Fibroblast of lung (primary cell): ENCODE results near the gene ERICH6B. TPM values are rescaled to one million over a fixed set of nuclear protein-coding genes. Genes with fewer than 3 reads are reported as not detected.
"Not testable (repeated sequence)": the region's sequence is repeated elsewhere in the genome, so short reads cannot be mapped to it uniquely, and the experiment has no call there.

ENCODE experiments used
- DNase-seq, 2 donors: peaks; one replicate each; pipeline versions ENCODE4 v3.0.0 to v3.0.0-alpha.2; 2010; ENCODE audit warnings: low read depth in 2 of 2
- H2AFZ ChIP-seq: 2 replicates; pipeline ENCODE4 v1.5.1; 2012; ENCODE audit warnings: low read length, control low read depth, inconsistent platforms
- H3K27ac ChIP-seq: 2 replicates; pipeline ENCODE4 v1.5.1; 2011; ENCODE audit warnings: low read length, control low read depth; ENCODE audit not compliant: insufficient read depth
- H3K27me3 ChIP-seq: 2 replicates; pipeline ENCODE4 v1.5.1; 2011; ENCODE audit warnings: mild to moderate bottlenecking, low read length; ENCODE audit not compliant: control insufficient read depth, insufficient read depth
- H3K36me3 ChIP-seq: 2 replicates; pipeline ENCODE4 v1.5.1; 2011; ENCODE audit warnings: low read length; ENCODE audit not compliant: control insufficient read depth, insufficient read depth
- H3K4me1 ChIP-seq: 2 replicates; pipeline ENCODE4 v1.5.1; 2011; ENCODE audit warnings: low read length; ENCODE audit not compliant: control insufficient read depth, insufficient read depth; ENCODE audit errors: extremely low read depth
- H3K4me2 ChIP-seq: 2 replicates; pipeline ENCODE4 v1.5.1; 2011; ENCODE audit warnings: low read length, control low read depth; ENCODE audit not compliant: insufficient read depth; ENCODE audit errors: extremely low read depth
- H3K4me3 ChIP-seq, 4 experiments: fragments of 200-600 bp in 1 of 4; sonication (generic) in 1 of 4; replicated peaks in 1 of 4; 2 replicates each; pipeline ENCODE4 v1.5.1; 2011 to 2016; ENCODE audit warnings: low read length in 4 of 4, low read depth in 3 of 4, mild to moderate bottlenecking in 3 of 4, control low read depth in 2 of 4, inconsistent platforms in 1 of 4, mixed read lengths in 1 of 4; ENCODE audit not compliant: insufficient read depth in 1 of 4; ENCODE audit errors: control extremely low read depth in 1 of 4
- H3K79me2 ChIP-seq: 2 replicates; pipeline ENCODE4 v1.5.1; 2012; ENCODE audit warnings: mild to moderate bottlenecking, low read length, inconsistent platforms; ENCODE audit not compliant: control insufficient read depth, insufficient read depth
- H3K9ac ChIP-seq: 2 replicates; pipeline ENCODE4 v1.5.1; 2011; ENCODE audit warnings: mild to moderate bottlenecking, low read length, control low read depth; ENCODE audit not compliant: insufficient read depth
- H3K9me3 ChIP-seq: 2 replicates; pipeline ENCODE4 v1.5.1; 2012; ENCODE audit warnings: low read depth, low read length; ENCODE audit not compliant: control insufficient read depth, insufficient read depth
- H4K20me1 ChIP-seq: 2 replicates; pipeline ENCODE4 v1.5.1; 2011; ENCODE audit warnings: low read length; ENCODE audit not compliant: control insufficient read depth, insufficient read depth; ENCODE audit errors: extremely low read depth
- CTCF ChIP-seq, 2 donors: IDR thresholded peaks in 1 of 2; conservative IDR thresholded peaks in 1 of 2; 1 replicate in 1 of 2; 2 replicates in 1 of 2; pipeline ENCODE4 v1.5.1; 2011 to 2012; ENCODE audit warnings: low read length in 2 of 2, control low read depth in 1 of 2, inconsistent platforms in 1 of 2, low read depth in 1 of 2, mild to moderate bottlenecking in 1 of 2
- EZH2 ChIP-seq: IDR thresholded peaks from 2 replicates; pipeline ENCODE4 v1.5.1; 2012; ENCODE audit warnings: low read length, control low read depth, mild to moderate bottlenecking; ENCODE audit errors: missing control alignments
- polyA plus RNA-seq, 2 donors: library from polyadenylated mRNA; depleted of rRNA in 1 of 2; stranded (reverse) in 1 of 2; unstranded in 1 of 2; fragments of >200 nt; gene quantifications; 2 replicates each; pipeline ENCODE4 v1.2.1, GENCODE V29; 2011 to 2012; ENCODE audit warnings: missing spikeins in 1 of 2
- total RNA-seq: library from RNA; depleted of rRNA; stranded (reverse); fragments of >200 nt; gene quantifications from 2 replicates; pipeline ENCODE4 v1.2.1, GENCODE V29; 2014

ERICH6B gene
- total and polyA plus RNA-seq, 2 donors (not counting 1 experiment from before 2014, with no cell fraction given) = not detected

- no peaks in the 10 kb centered on the region for H3K27me3 ChIP-seq
- no peak overlapping the region for H3K9ac ChIP-seq
- H3K36me3 ChIP-seq = no peaks in the 10 kb centered on the region
- no peaks in the 10 kb centered on the region for H4K20me1 ChIP-seq
- no peak overlapping the region for H3K4me2 ChIP-seq
- TF ChIP-seq EZH2 (no peak), CTCF (conservative IDR thresholded peaks at IDR 0.05 in 1 of 2, IDR thresholded peaks at IDR 0.05 in 1 of 2; ENCODE audit: low read depth in 1 of 2, low read length in 2 of 2) (no peak)
- no peak overlapping the region for H3K4me3 ChIP-seq
- H3K4me1 ChIP-seq = no peaks in the 10 kb centered on the region
- no peak overlapping the region for H3K27ac ChIP-seq
- DNase-seq = no peak
- H2AFZ ChIP-seq = no peak overlapping the region
- no peaks in the 10 kb centered on the region for H3K9me3 ChIP-seq
- no peaks in the 10 kb centered on the region for H3K79me2 ChIP-seq
These were observed 39.3 kb upstream of the ERICH6B start for GRCh38 chr13:45654633-45655349.

- H3K4me2 ChIP-seq, H2AFZ ChIP-seq, H3K9ac ChIP-seq, H3K27me3 ChIP-seq, DNase-seq, H3K4me1 ChIP-seq, H4K20me1 ChIP-seq, H3K27ac ChIP-seq, H3K9me3 ChIP-seq, H3K36me3 ChIP-seq, H3K79me2 ChIP-seq, H3K4me3 ChIP-seq: not testable (repeated sequence)
These were observed 29.7 kb upstream of the ERICH6B start for GRCh38 chr13:45645263-45645662.

- not testable (repeated sequence) for H3K9ac ChIP-seq, H3K36me3 ChIP-seq, H3K4me2 ChIP-seq, H2AFZ ChIP-seq, H3K9me3 ChIP-seq, H3K27me3 ChIP-seq, H3K79me2 ChIP-seq, H3K27ac ChIP-seq, H3K4me3 ChIP-seq, H3K4me1 ChIP-seq, DNase-seq, H4K20me1 ChIP-seq
These were observed 26.6 kb upstream of the ERICH6B start for GRCh38 chr13:45642159-45642558.

- not testable (repeated sequence) for H3K36me3 ChIP-seq, H3K4me1 ChIP-seq, DNase-seq, H3K4me2 ChIP-seq, H4K20me1 ChIP-seq, H3K27ac ChIP-seq, H3K9me3 ChIP-seq, H3K9ac ChIP-seq, H2AFZ ChIP-seq, H3K4me3 ChIP-seq, H3K27me3 ChIP-seq, H3K79me2 ChIP-seq
These were observed 19.8 kb upstream of the ERICH6B start for GRCh38 chr13:45635291-45635690.
